ENCODE results near the gene DTX1. TPM values are rescaled to one million over a fixed set of nuclear protein-coding genes. Genes with fewer than 3 reads are reported as not detected.

The DTX1 gene
- total RNA-seq, 1 experiment from 2014 or later: 3.0 TPM

DNA sequence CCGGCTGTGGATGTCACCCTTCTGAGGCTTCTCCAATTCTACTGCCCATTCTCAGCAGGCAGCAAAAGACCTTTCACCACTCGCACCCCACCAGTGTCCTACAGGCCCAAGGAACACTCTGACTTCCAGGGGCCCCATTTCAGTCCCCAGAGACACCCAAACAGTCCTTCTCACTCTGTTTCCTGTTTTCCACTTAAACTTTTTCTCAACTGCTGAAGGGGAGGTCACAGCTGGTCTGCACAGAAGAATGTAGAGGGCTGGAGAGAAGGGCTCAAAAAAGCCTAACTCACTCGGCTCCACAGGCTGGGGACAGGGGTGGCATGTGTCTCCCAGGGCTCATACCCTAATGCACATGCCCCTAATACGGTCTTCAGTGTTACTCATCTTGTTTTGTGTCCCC is 4.2 kb upstream of the DTX1 start:
- Mint-ChIP-seq H3K36me3 (ENCODE audit: insufficient read depth in 1 of 3, low read depth in 3 of 3) (no peaks in the 10 kb centered on the region), H3K27me3 (ENCODE audit: low read depth) (peaks cover 63% of the 10 kb centered on the region), H3K27ac (peak overlapping the region in 1 of 3 experiments; percentile 70; a peak in 1 of 7 replicates), H3K4me3 (no peak overlapping the region), H3K4me1 (peaks cover 3 to 4% of the 10 kb centered on the region in 2 experiments; a peak in 2 of 4 replicates), H3K9me3 (no peaks in the 10 kb centered on the region)
- no peak overlapping the region for H3K9ac ChIP-seq (ENCODE audit: extremely low read depth, insufficient read length, low read length)
- no peak overlapping the region for H4K8ac ChIP-seq (replicated peaks; ENCODE audit: insufficient read length, low read depth, low read length)
- no peak overlapping the region for H3K18ac ChIP-seq (ENCODE audit: insufficient read length, low read depth, low read length)
- H3K4ac ChIP-seq (ENCODE audit: low read depth, low read length): no peak overlapping the region
- H2AK5ac ChIP-seq (ENCODE audit: insufficient read length, low read length): no peak overlapping the region
- H3T11ph ChIP-seq (ENCODE audit: low read length): no peak overlapping the region
- no peaks in the 10 kb centered on the region for H4K20me1 ChIP-seq (ENCODE audit: control insufficient read depth, insufficient read depth, insufficient read length)
- H3K14ac ChIP-seq (ENCODE audit: insufficient read depth, low read length): no peak overlapping the region
- H2BK12ac ChIP-seq (ENCODE audit: insufficient read length, low read depth, low read length): no peak overlapping the region
- H3K4me2 ChIP-seq (ENCODE audit: insufficient read depth, insufficient read length, low read length): no peak overlapping the region
- no peaks in the 10 kb centered on the region for H3K23me2 ChIP-seq (ENCODE audit: insufficient read length, low read depth, low read length, poor library complexity, severe bottlenecking)
- H2AFZ ChIP-seq (ENCODE audit: low read length): no peak overlapping the region
- no peak overlapping the region for H4K5ac ChIP-seq (ENCODE audit: insufficient read length, low read depth, low read length)
- no peaks in the 10 kb centered on the region for H3K9me3 ChIP-seq (ENCODE audit: control insufficient read depth, low read depth, low read length)
- H3K56ac ChIP-seq (ENCODE audit: insufficient read length, low read depth, low read length): no peak overlapping the region
- DNase-seq: no peak
- no peak overlapping the region for H3K27ac ChIP-seq (ENCODE audit: insufficient read length, low read depth, low read length)
- H2BK15ac ChIP-seq (ENCODE audit: low read depth, low read length): no peak overlapping the region
- H3K4me1 ChIP-seq (ENCODE audit: insufficient read depth, low read length): no peaks in the 10 kb centered on the region
- H3K79me2 ChIP-seq (ENCODE audit: insufficient read depth, low read length): no peaks in the 10 kb centered on the region
- H2BK5ac ChIP-seq (ENCODE audit: insufficient read length, low read length): no peak overlapping the region
- no CpG with 5 or more reads among the region's 4 CpGs for WGBS (ENCODE audit: extremely low coverage, insufficient read length, low lambda C conversion rate)
- no peaks in the 10 kb centered on the region for H3K79me1 ChIP-seq (ENCODE audit: insufficient read depth, low read depth, low read length, poor library complexity, severe bottlenecking)
- H2BK20ac ChIP-seq (ENCODE audit: low read depth, low read length, poor library complexity, severe bottlenecking): no peak overlapping the region
- H4K91ac ChIP-seq (ENCODE audit: insufficient read length, low read depth, low read length): no peak overlapping the region
- H3K27me3 ChIP-seq (ENCODE audit: insufficient read depth, low read length): peaks cover 14% of the 10 kb centered on the region
- no peak overlapping the region for H2BK120ac ChIP-seq (ENCODE audit: low read depth, low read length, poor library complexity, severe bottlenecking)
- no peak overlapping the region for H3K23ac ChIP-seq (ENCODE audit: insufficient read length, low read depth, low read length)
- TF ChIP-seq, protein P1, sequence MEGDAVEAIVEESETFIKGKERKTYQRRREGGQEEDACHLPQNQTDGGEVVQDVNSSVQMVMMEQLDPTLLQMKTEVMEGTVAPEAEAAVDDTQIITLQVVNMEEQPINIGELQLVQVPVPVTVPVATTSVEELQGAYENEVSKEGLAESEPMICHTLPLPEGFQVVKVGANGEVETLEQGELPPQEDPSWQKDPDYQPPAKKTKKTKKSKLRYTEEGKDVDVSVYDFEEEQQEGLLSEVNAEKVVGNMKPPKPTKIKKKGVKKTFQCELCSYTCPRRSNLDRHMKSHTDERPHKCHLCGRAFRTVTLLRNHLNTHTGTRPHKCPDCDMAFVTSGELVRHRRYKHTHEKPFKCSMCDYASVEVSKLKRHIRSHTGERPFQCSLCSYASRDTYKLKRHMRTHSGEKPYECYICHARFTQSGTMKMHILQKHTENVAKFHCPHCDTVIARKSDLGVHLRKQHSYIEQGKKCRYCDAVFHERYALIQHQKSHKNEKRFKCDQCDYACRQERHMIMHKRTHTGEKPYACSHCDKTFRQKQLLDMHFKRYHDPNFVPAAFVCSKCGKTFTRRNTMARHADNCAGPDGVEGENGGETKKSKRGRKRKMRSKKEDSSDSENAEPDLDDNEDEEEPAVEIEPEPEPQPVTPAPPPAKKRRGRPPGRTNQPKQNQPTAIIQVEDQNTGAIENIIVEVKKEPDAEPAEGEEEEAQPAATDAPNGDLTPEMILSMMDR (conservative IDR thresholded peaks at IDR 0.05): no peak

Measured in H9 (cell line).